K562 (cell line): ENCODE results near the gene SDCCAG8. TPM values are rescaled to one million over a fixed set of nuclear protein-coding genes. Genes with fewer than 3 reads are reported as not detected.

Source experiments
- RCOR1 ChIP-seq, 2 experiments: IDR thresholded peaks; 2 replicates each; pipeline ENCODE4 v1.6.1; 2012; ENCODE audit warnings: low read depth in 2 of 2, low read length in 2 of 2, borderline replicate concordance in 1 of 2, improper control_type of control experiment in 1 of 2
- ZBTB40 ChIP-seq, 2 experiments: fragments of 450-650 bp in 1 of 2; sonication (generic) in 1 of 2; formaldehyde crosslinking in 1 of 2; IDR thresholded peaks; 2 replicates each; pipeline versions ENCODE4 v1.7.1 to v1.9.0; 2016 to 2022; ENCODE audit warnings: inconsistent platforms in 1 of 2, mild to moderate bottlenecking in 1 of 2, missing genetic modification reagents in 1 of 2
- polyA plus RNA-seq, 8 experiments: library from polyadenylated mRNA; depleted of rRNA in 4 of 8; stranded (reverse) in 5 of 8; unstranded in 3 of 8; fragments of >200 nt; fragmentation: Nextera tagmentation in 2 of 8; fragmentation: Illumina TruSeq in 1 of 8; extraction: Ambion mirVana in 2 of 8; extraction: Trizol in 1 of 8; gene quantifications; 2 replicates each; pipeline versions ENCODE4 v1.2.1 to v1.2.3, GENCODE V29; 2011 to 2014; ENCODE audit warnings: inconsistent platforms in 1 of 8, missing spikeins in 1 of 8
- total RNA-seq, 7 experiments: library from RNA; depleted of rRNA in 6 of 7; stranded (reverse); fragments of >200 nt in 6 of 7; fragmentation: Illumina TruSeq in 2 of 7; extraction: Trizol in 2 of 7; gene quantifications; 2 replicates each; pipeline versions ENCODE4 v1.2.1 to v1.2.3, GENCODE V29; 2011 to 2021; ENCODE audit warnings: low replicate concordance in 1 of 7

SDCCAG8 gene
- total and polyA plus RNA-seq, 9 of the 15 experiments (the other 6 are each of a cell fraction or from before 2014, with no cell fraction given), result 17.9 to 36.7 (median 25.4) TPM

GRCh38 chr1:243264717-243265116 lies 8.9 kb downstream of the SDCCAG8 start (continued):
- TF ChIP-seq ZBTB40 (IDR thresholded peaks at IDR 0.05), result 0 out of 2 replicates have a peak, but pooled peaks have one; percentile 12
- no peak for TF ChIP-seq ZBTB40 (CRISPR knock-in tag; IDR thresholded peaks at IDR 0.05)
- TF ChIP-seq RCOR1 (IDR thresholded peaks at IDR 0.05; ENCODE audit: borderline replicate concordance in 1 of 2, low read depth in 2 of 2, low read length in 2 of 2), result peak in 1 of 2 experiments; percentile 78; a peak in 2 of 4 replicates
